SK-N-SH (cell line): ENCODE results near the gene NTNG1. TPM values are rescaled to one million over a fixed set of nuclear protein-coding genes. Genes with fewer than 3 reads are reported as not detected.
A peak's percentile ranks its signal among the peaks of the same experiment; 100 is the strongest.

Experiments used
- CTCF ChIA-PET: fragments of 300-600, 350-600 bp; formaldehyde crosslinking; extraction: SDS; loops from one replicate; lab custom pipeline; 2021; lab: Yijun Ruan, JAX
- POLR2A ChIA-PET: fragments of 350-600 bp; sonication (Branson Sonifier 250); formaldehyde crosslinking; extraction: SDS; loops from one replicate; lab custom pipeline; 2020; ENCODE audit warnings: antibody characterized with exemption, inconsistent platforms; lab: Yijun Ruan, JAX
- DNase-seq: peaks from one replicate; pipeline ENCODE4 v3.0.0; 2012
- H2AFZ ChIP-seq: fragments of 200-600 bp; sonication (generic); 2 replicates; pipeline ENCODE4 v1.8.1; 2016; ENCODE audit warnings: antibody characterized with exemption, mild to moderate bottlenecking, low read depth
- H3F3A ChIP-seq: fragments of 200-600 bp; sonication (generic); replicated peaks from 2 replicates; pipeline ENCODE3; 2016; ENCODE audit warnings: antibody characterized with exemption, mild to moderate bottlenecking; ENCODE audit not compliant: insufficient read depth
- H3K27ac ChIP-seq, 2 experiments: fragments of 200-500 bp in 1 of 2; fragments of 200-600 bp in 1 of 2; sonication (Bioruptor generic) in 1 of 2; sonication (generic), shearing (Covaris generic) in 1 of 2; 2 replicates each; pipeline versions ENCODE4 v1.5.1 to v1.6.1; 2014 to 2016; ENCODE audit warnings: low read depth in 2 of 2, inconsistent platforms in 1 of 2, low read length in 1 of 2, mild to moderate bottlenecking in 1 of 2, mixed read lengths in 1 of 2
- H3K27me3 ChIP-seq: fragments of 200-600 bp; sonication (generic), shearing (Covaris generic); 2 replicates; pipeline ENCODE4 v1.6.1; 2016; ENCODE audit warnings: mixed run types; ENCODE audit not compliant: insufficient read depth
- H3K36me3 ChIP-seq, 2 experiments: fragments of 200-500 bp in 1 of 2; fragments of 200-600 bp in 1 of 2; sonication (Bioruptor generic) in 1 of 2; sonication (generic) in 1 of 2; replicated peaks in 1 of 2; 2 replicates each; pipeline versions ENCODE3 to v1.5.1; 2014 to 2016; ENCODE audit warnings: low read length in 1 of 2, mild to moderate bottlenecking in 1 of 2; ENCODE audit not compliant: insufficient read depth in 2 of 2, control insufficient read depth in 1 of 2
- H3K4me1 ChIP-seq, 2 experiments: fragments of 200-500 bp in 1 of 2; fragments of 200-600 bp in 1 of 2; sonication (Bioruptor generic) in 1 of 2; sonication (generic), shearing (Covaris generic) in 1 of 2; 2 replicates each; pipeline versions ENCODE4 v1.5.1 to v1.6.1; 2014 to 2016; ENCODE audit warnings: low read depth in 1 of 2, low read length in 1 of 2, mixed run types in 1 of 2; ENCODE audit not compliant: insufficient read depth in 2 of 2, control insufficient read depth in 1 of 2
- H3K4me2 ChIP-seq: fragments of 200-600 bp; sonication (generic), shearing (Covaris generic); 2 replicates; pipeline ENCODE4 v1.6.1; 2017; ENCODE audit warnings: mixed run types
- H3K4me3 ChIP-seq, 2 experiments: fragments of 200-500 bp in 1 of 2; fragments of 200-600 bp in 1 of 2; sonication (Bioruptor generic) in 1 of 2; sonication (generic), shearing (Covaris generic) in 1 of 2; 2 replicates each; pipeline versions ENCODE4 v1.5.1 to v1.8.1; 2014 to 2016; ENCODE audit warnings: low read depth in 2 of 2, inconsistent platforms in 1 of 2, low read length in 1 of 2, mild to moderate bottlenecking in 1 of 2, mixed read lengths in 1 of 2, moderate library complexity in 1 of 2
- H3K79me2 ChIP-seq: fragments of 200-600 bp; sonication (generic); 2 replicates; pipeline ENCODE4 v1.8.1; 2017; ENCODE audit warnings: mild to moderate bottlenecking; ENCODE audit not compliant: insufficient read depth
- H3K9ac ChIP-seq: fragments of 200-600 bp; sonication (generic); 2 replicates; pipeline ENCODE4 v1.6.1; 2017; ENCODE audit warnings: mixed run types
- H3K9me2 ChIP-seq: fragments of 200-600 bp; sonication (generic); 2 replicates; pipeline ENCODE4 v1.6.1; 2017; ENCODE audit warnings: mixed run types
- H3K9me3 ChIP-seq: fragments of 200-600 bp; sonication (generic); 2 replicates; pipeline ENCODE4 v1.6.1; 2017; ENCODE audit warnings: mixed run types, mild to moderate bottlenecking, moderate library complexity
- H4K20me1 ChIP-seq: fragments of 200-600 bp; sonication (generic); 2 replicates; pipeline ENCODE4 v1.6.1; 2017; ENCODE audit warnings: mild to moderate bottlenecking, mixed run types; ENCODE audit not compliant: insufficient read depth
- CHD2 ChIP-seq: fragments of 150-350 bp; IDR thresholded peaks from 2 replicates; pipeline ENCODE4 v1.6.1; 2018; ENCODE audit warnings: low read length; ENCODE audit not compliant: partially characterized antibody
- EP300 ChIP-seq, 2 experiments: IDR thresholded peaks; 2 replicates each; pipeline versions ENCODE4 v1.4.0 to v1.6.1; 2012; ENCODE audit warnings: borderline replicate concordance in 1 of 2, low read depth in 1 of 2, low read length in 1 of 2
- EZH2phosphoT487 ChIP-seq: fragments of 200-600 bp; sonication (generic); IDR thresholded peaks from 2 replicates; pipeline ENCODE4 v1.6.1; 2017; ENCODE audit warnings: low read depth, mixed run types, mild to moderate bottlenecking, antibody characterized with exemption, moderate library complexity, borderline replicate concordance
- FOXJ3 ChIP-seq: sonication (generic); formaldehyde crosslinking; IDR thresholded peaks from 2 replicates; pipeline ENCODE4 v1.5.1; 2020; ENCODE audit warnings: mild to moderate bottlenecking, missing genetic modification reagents
- FOXM1 ChIP-seq: IDR thresholded peaks from 2 replicates; pipeline ENCODE4 v1.4.0; 2012; ENCODE audit warnings: low read depth, mild to moderate bottlenecking
- GABPA ChIP-seq: IDR thresholded peaks from 2 replicates; pipeline ENCODE4 v1.4.0; 2012; ENCODE audit warnings: low read depth, mild to moderate bottlenecking
- GATA2 ChIP-seq: sonication (generic); formaldehyde crosslinking; IDR thresholded peaks from 2 replicates; pipeline ENCODE4 v1.5.0; 2020; ENCODE audit warnings: mild to moderate bottlenecking, missing genetic modification reagents
- MXI1 ChIP-seq: IDR thresholded peaks from 2 replicates; pipeline ENCODE4 v1.6.1; 2012; ENCODE audit warnings: mild to moderate bottlenecking, low read depth, low read length, improper control_type of control experiment
- NRF1 ChIP-seq: IDR thresholded peaks from 2 replicates; pipeline ENCODE4 v1.6.1; 2012; ENCODE audit warnings: low read depth, mild to moderate bottlenecking, low read length
- RAD21 ChIP-seq: IDR thresholded peaks from 2 replicates; pipeline ENCODE4 v1.6.1; 2012; ENCODE audit warnings: mild to moderate bottlenecking, low read length
- RCOR1 ChIP-seq: fragments of 150-350 bp; IDR thresholded peaks from 2 replicates; pipeline ENCODE4 v1.6.1; 2017; ENCODE audit warnings: antibody characterized with exemption, low read length
- RFX5 ChIP-seq: IDR thresholded peaks from 2 replicates; pipeline ENCODE4 v1.6.1; 2012; ENCODE audit warnings: mild to moderate bottlenecking, improper control_type of control experiment, low read length
- SMC3 ChIP-seq: IDR thresholded peaks from 2 replicates; pipeline ENCODE4 v1.6.1; 2012; ENCODE audit warnings: low read depth, low read length, improper control_type of control experiment
- TCF12 ChIP-seq: IDR thresholded peaks from 2 replicates; pipeline ENCODE4 v1.4.0; 2012
- YY1 ChIP-seq: IDR thresholded peaks from 2 replicates; pipeline ENCODE4 v1.4.0; 2012; ENCODE audit warnings: low read depth, mild to moderate bottlenecking
- WGBS: methylation state at CpG from one replicate; pipeline ENCODE4 v1.1.6; 2017; ENCODE audit warnings: low lambda C conversion rate; 5-methylcytosine and 5-hydroxymethylcytosine counted together
- polyA plus RNA-seq, 3 experiments: library from polyadenylated mRNA; depleted of rRNA; stranded (reverse); fragments of >200 nt; gene quantifications; 2 replicates each; pipeline ENCODE4 v1.2.3, GENCODE V29; 2012
- TF ChIP-seq, protein P1 (sequence below): IDR thresholded peaks from 2 replicates; pipeline ENCODE4 v1.4.0; 2012; ENCODE audit warnings: low read depth, borderline replicate concordance
- TF ChIP-seq, protein P2 (sequence below): IDR thresholded peaks from 2 replicates; pipeline ENCODE4 v1.6.1; 2012; ENCODE audit warnings: mild to moderate bottlenecking, low read depth, low read length, moderate library complexity

NTNG1 gene
- polyA plus RNA-seq, 1 of the 3 experiments (the other 2 are of a cell fraction) = 0.03 TPM

DNA sequence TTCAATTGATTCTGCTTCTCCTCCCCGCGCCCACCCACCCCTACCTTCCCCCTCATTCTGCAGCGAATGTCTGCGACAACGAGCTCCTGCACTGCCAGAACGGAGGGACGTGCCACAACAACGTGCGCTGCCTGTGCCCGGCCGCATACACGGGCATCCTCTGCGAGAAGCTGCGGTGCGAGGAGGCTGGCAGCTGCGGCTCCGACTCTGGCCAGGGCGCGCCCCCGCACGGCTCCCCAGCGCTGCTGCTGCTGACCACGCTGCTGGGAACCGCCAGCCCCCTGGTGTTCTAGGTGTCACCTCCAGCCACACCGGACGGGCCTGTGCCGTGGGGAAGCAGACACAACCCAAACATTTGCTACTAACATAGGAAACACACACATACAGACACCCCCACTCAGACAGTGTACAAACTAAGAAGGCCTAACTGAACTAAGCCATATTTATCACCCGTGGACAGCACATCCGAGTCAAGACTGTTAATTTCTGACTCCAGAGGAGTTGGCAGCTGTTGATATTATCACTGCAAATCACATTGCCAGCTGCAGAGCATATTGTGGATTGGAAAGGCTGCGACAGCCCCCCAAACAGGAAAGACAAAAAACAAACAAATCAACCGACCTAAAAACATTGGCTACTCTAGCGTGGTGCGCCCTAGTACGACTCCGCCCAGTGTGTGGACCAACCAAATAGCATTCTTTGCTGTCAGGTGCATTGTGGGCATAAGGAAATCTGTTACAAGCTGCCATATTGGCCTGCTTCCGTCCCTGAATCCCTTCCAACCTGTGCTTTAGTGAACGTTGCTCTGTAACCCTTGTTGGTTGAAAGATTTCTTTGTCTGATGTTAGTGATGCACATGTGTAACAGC, 339.9 kb downstream of the NTNG1 start:
- no peaks in the 10 kb centered on the region for H3F3A ChIP-seq
- no peaks in the 10 kb centered on the region for H3K9me2 ChIP-seq
- POLR2A ChIA-PET = no interaction called here
- peak; percentile 85 for DNase-seq
- no peaks in the 10 kb centered on the region for H3K79me2 ChIP-seq
- H3K9me3 ChIP-seq = no peaks in the 10 kb centered on the region
- H3K4me3 ChIP-seq = peak overlapping the region in 1 of 2 experiments; percentile 6; a peak in 1 of 4 replicates
- CTCF ChIA-PET = interaction anchor here (0.6 to 1.8 kb wide), 11 partner anchors 9 to 965 kb away, joined by 3 to 8 read pairs (median 3); no protein-coding TSS in a partner anchor
- no peaks in the 10 kb centered on the region for H3K36me3 ChIP-seq
- WGBS = 34% methylated on average over 28 of the region's 37 CpGs
- H3K9ac ChIP-seq = no peak overlapping the region
- TF ChIP-seq CHD2 = no peak
- TF ChIP-seq GATA2 = peak; percentile 60
- no peak for TF ChIP-seq EP300 (IDR thresholded peaks at IDR 0.05; ENCODE audit: borderline replicate concordance in 1 of 2, low read depth in 1 of 2, low read length in 1 of 2)
- TF ChIP-seq EZH2phosphoT487 = no peak
- TF ChIP-seq FOXJ3 (CRISPR knock-in tag) = no peak
- TF ChIP-seq GABPA = no peak
- peak; percentile 16; the same call in 1 of the 2 replicates for TF ChIP-seq SMC3
- TF ChIP-seq RFX5 = no peak
- no peak for TF ChIP-seq FOXM1
- TF ChIP-seq, protein P1, sequence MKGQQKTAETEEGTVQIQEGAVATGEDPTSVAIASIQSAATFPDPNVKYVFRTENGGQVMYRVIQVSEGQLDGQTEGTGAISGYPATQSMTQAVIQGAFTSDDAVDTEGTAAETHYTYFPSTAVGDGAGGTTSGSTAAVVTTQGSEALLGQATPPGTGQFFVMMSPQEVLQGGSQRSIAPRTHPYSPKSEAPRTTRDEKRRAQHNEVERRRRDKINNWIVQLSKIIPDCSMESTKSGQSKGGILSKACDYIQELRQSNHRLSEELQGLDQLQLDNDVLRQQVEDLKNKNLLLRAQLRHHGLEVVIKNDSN = no peak
- no peak for TF ChIP-seq NRF1
- no peak for TF ChIP-seq RCOR1
- no peak for TF ChIP-seq YY1
- peak; percentile 62 for TF ChIP-seq RAD21
- TF ChIP-seq MXI1 = peak; percentile 54; the same call in 1 of the 2 replicates
- TF ChIP-seq TCF12 = no peak
- TF ChIP-seq, protein P2, sequence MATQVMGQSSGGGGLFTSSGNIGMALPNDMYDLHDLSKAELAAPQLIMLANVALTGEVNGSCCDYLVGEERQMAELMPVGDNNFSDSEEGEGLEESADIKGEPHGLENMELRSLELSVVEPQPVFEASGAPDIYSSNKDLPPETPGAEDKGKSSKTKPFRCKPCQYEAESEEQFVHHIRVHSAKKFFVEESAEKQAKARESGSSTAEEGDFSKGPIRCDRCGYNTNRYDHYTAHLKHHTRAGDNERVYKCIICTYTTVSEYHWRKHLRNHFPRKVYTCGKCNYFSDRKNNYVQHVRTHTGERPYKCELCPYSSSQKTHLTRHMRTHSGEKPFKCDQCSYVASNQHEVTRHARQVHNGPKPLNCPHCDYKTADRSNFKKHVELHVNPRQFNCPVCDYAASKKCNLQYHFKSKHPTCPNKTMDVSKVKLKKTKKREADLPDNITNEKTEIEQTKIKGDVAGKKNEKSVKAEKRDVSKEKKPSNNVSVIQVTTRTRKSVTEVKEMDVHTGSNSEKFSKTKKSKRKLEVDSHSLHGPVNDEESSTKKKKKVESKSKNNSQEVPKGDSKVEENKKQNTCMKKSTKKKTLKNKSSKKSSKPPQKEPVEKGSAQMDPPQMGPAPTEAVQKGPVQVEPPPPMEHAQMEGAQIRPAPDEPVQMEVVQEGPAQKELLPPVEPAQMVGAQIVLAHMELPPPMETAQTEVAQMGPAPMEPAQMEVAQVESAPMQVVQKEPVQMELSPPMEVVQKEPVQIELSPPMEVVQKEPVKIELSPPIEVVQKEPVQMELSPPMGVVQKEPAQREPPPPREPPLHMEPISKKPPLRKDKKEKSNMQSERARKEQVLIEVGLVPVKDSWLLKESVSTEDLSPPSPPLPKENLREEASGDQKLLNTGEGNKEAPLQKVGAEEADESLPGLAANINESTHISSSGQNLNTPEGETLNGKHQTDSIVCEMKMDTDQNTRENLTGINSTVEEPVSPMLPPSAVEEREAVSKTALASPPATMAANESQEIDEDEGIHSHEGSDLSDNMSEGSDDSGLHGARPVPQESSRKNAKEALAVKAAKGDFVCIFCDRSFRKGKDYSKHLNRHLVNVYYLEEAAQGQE = no peak
- no peak overlapping the region; a peak in 1 of 4 replicates for H3K27ac ChIP-seq
- H3K4me2 ChIP-seq = no peak overlapping the region
- H3K27me3 ChIP-seq = no peaks in the 10 kb centered on the region
- H4K20me1 ChIP-seq = no peaks in the 10 kb centered on the region
- H3K4me1 ChIP-seq = peaks cover 0 to 14% of the 10 kb centered on the region in 2 experiments; a peak in 2 of 4 replicates
- no peak overlapping the region for H2AFZ ChIP-seq
